H1 (cell line): ENCODE results near the gene PPP2R3B. TPM values are rescaled to one million over a fixed set of nuclear protein-coding genes. Genes with fewer than 3 reads are reported as not detected.
A peak's percentile ranks its signal among the peaks of the same experiment; 100 is the strongest.

Experiments
- CTCF ChIA-PET: fragments of 300-600 bp; sonication (Branson Sonifier 250); formaldehyde crosslinking; loops from one replicate; lab custom pipeline; 2021; ENCODE audit not compliant: partially characterized antibody; lab: Charles Lee
- POLR2A ChIA-PET: fragments of 300-600 bp; sonication (Branson Sonifier 250); formaldehyde crosslinking; loops from one replicate; lab custom pipeline; 2021; ENCODE audit warnings: inconsistent platforms; ENCODE audit not compliant: partially characterized antibody; lab: Charles Lee
- DNase-seq, 2 experiments: peaks; one replicate each; pipeline versions ENCODE4 v3.0.0 to v3.0.0-alpha.2; 2010 to 2022; ENCODE audit warnings: low spot score in 2 of 2, low read depth in 1 of 2, mixed read lengths in 1 of 2
- FAIRE-seq: peaks from 2 replicates; lab custom pipeline; 2011; peaks lifted over from hg19 to GRCh38; lab: Jason Lieb, UNC
- H2AFZ ChIP-seq: 2 replicates; pipeline ENCODE4 v1.8.1; 2012; ENCODE audit warnings: low read length, inconsistent platforms
- H2AK5ac ChIP-seq: 2 replicates; pipeline ENCODE4 v1.6.1; 2013; ENCODE audit warnings: low read depth, low read length
- H2BK120ac ChIP-seq: replicated peaks from 2 replicates; pipeline ENCODE3; 2013; ENCODE audit warnings: low read depth, low read length, inconsistent platforms
- H2BK12ac ChIP-seq: 2 replicates; pipeline ENCODE4 v1.6.1; 2013; ENCODE audit warnings: low read depth, low read length
- H2BK15ac ChIP-seq: 2 replicates; pipeline ENCODE4 v1.6.1; 2013; ENCODE audit warnings: low read length
- H2BK20ac ChIP-seq: 2 replicates; pipeline ENCODE4 v1.6.1; 2013; ENCODE audit warnings: low read length
- H2BK5ac ChIP-seq: 2 replicates; pipeline ENCODE4 v1.6.1; 2013; ENCODE audit warnings: low read depth, low read length
- H3K14ac ChIP-seq: 2 replicates; pipeline ENCODE4 v1.6.1; 2013; ENCODE audit warnings: inconsistent platforms; ENCODE audit not compliant: insufficient read length
- H3K18ac ChIP-seq: 2 replicates; pipeline ENCODE4 v1.6.1; 2013; ENCODE audit warnings: low read length; ENCODE audit errors: extremely low read depth
- H3K23ac ChIP-seq: 2 replicates; pipeline ENCODE4 v1.6.1; 2013; ENCODE audit warnings: inconsistent platforms; ENCODE audit not compliant: insufficient read length
- H3K23me2 ChIP-seq: 2 replicates; pipeline ENCODE4 v1.6.1; 2013; ENCODE audit warnings: low read depth, low read length
- H3K27ac ChIP-seq: 2 replicates; pipeline ENCODE4 v1.6.1; 2011; ENCODE audit warnings: low read depth, low read length, inconsistent platforms
- H3K27me3 ChIP-seq, 4 experiments: replicated peaks in 1 of 4; 1 replicate in 1 of 4; 2 replicates in 3 of 4; pipeline versions ENCODE4 v1.6.1 to v1.8.1; 2011 to 2013; ENCODE audit warnings: low read length in 3 of 4, mild to moderate bottlenecking in 3 of 4, inconsistent platforms in 2 of 4, mixed read lengths in 2 of 4, moderate library complexity in 1 of 4; ENCODE audit not compliant: control insufficient read depth in 3 of 4, insufficient read depth in 3 of 4; ENCODE audit errors: extremely low read depth in 1 of 4
- H3K36me3 ChIP-seq, 4 experiments: 2 replicates each; pipeline versions ENCODE4 v1.6.1 to v1.8.1; 2011 to 2013; ENCODE audit warnings: mild to moderate bottlenecking in 4 of 4, low read length in 3 of 4, moderate library complexity in 2 of 4, control low read depth in 1 of 4, inconsistent platforms in 1 of 4; ENCODE audit not compliant: insufficient read depth in 4 of 4, control insufficient read depth in 2 of 4
- H3K4ac ChIP-seq: replicated peaks from 2 replicates; pipeline ENCODE3; 2013; ENCODE audit warnings: low read length, low read depth, mixed read lengths, inconsistent platforms; ENCODE audit not compliant: insufficient read length
- H3K4me1 ChIP-seq, 4 experiments: replicated peaks in 1 of 4; 1 replicate in 1 of 4; 2 replicates in 3 of 4; pipeline versions ENCODE4 v1.6.1 to v1.8.1; 2011 to 2013; ENCODE audit warnings: low read length in 3 of 4, inconsistent platforms in 2 of 4, mixed read lengths in 1 of 4; ENCODE audit not compliant: insufficient read depth in 4 of 4, control insufficient read depth in 3 of 4
- H3K4me2 ChIP-seq, 2 experiments: 2 replicates each; pipeline versions ENCODE4 v1.6.1 to v1.8.1; 2011 to 2013; ENCODE audit warnings: low read depth in 2 of 2, low read length in 2 of 2, control low read depth in 1 of 2, inconsistent platforms in 1 of 2, mild to moderate bottlenecking in 1 of 2; ENCODE audit not compliant: insufficient read depth in 1 of 2
- H3K4me3 ChIP-seq, 4 experiments: fragments of 200-600, 300-600 bp in 1 of 4; sonication (generic), shearing (Covaris generic), sonication (Bioruptor Twin) in 1 of 4; 2 replicates each; pipeline versions ENCODE4 v1.5.1 to v1.8.1; 2011 to 2016; ENCODE audit warnings: low read length in 4 of 4, low read depth in 3 of 4, control low read depth in 2 of 4, inconsistent platforms in 2 of 4, mild to moderate bottlenecking in 2 of 4, mixed read lengths in 1 of 4, moderate library complexity in 1 of 4; ENCODE audit not compliant: insufficient read depth in 2 of 4; ENCODE audit errors: extremely low read depth in 1 of 4
- H3K56ac ChIP-seq: replicated peaks from 2 replicates; pipeline ENCODE3; 2013; ENCODE audit warnings: low read depth, mild to moderate bottlenecking, mixed read lengths, low read length, inconsistent platforms; ENCODE audit not compliant: insufficient read length
- H3K79me1 ChIP-seq: 2 replicates; pipeline ENCODE4 v1.6.1; 2013; ENCODE audit warnings: low read depth, low read length, control low read depth
- H3K79me2 ChIP-seq, 2 experiments: 2 replicates each; pipeline versions ENCODE4 v1.6.1 to v1.8.1; 2012 to 2013; ENCODE audit warnings: low read length in 2 of 2, mild to moderate bottlenecking in 2 of 2, inconsistent platforms in 1 of 2; ENCODE audit not compliant: insufficient read depth in 2 of 2, control insufficient read depth in 1 of 2
- H3K9ac ChIP-seq, 4 experiments: replicated peaks in 1 of 4; 1 replicate in 1 of 4; 2 replicates in 3 of 4; pipeline versions ENCODE4 v1.6.1 to v1.8.1; 2011 to 2013; ENCODE audit warnings: low read depth in 3 of 4, low read length in 3 of 4, control low read depth in 2 of 4, mild to moderate bottlenecking in 2 of 4, moderate library complexity in 2 of 4, inconsistent platforms in 1 of 4; ENCODE audit errors: extremely low read depth in 1 of 4
- H3K9me3 ChIP-seq, 2 experiments: 2 replicates each; pipeline versions ENCODE4 v1.6.1 to v1.8.1; 2012 to 2013; ENCODE audit warnings: mild to moderate bottlenecking in 2 of 2, moderate library complexity in 2 of 2, control low read depth in 1 of 2, inconsistent platforms in 1 of 2, low read depth in 1 of 2, low read length in 1 of 2, mixed read lengths in 1 of 2; ENCODE audit not compliant: insufficient read depth in 2 of 2
- H4K20me1 ChIP-seq, 2 experiments: replicated peaks in 1 of 2; 2 replicates each; pipeline versions ENCODE3 to v1.8.1; 2011 to 2013; ENCODE audit warnings: inconsistent platforms in 2 of 2, low read length in 2 of 2, mild to moderate bottlenecking in 1 of 2; ENCODE audit not compliant: insufficient read depth in 2 of 2, control insufficient read depth in 1 of 2
- H4K5ac ChIP-seq: 2 replicates; pipeline ENCODE4 v1.6.1; 2013; ENCODE audit warnings: low read length, low read depth, mixed read lengths, inconsistent platforms; ENCODE audit not compliant: insufficient read length
- H4K8ac ChIP-seq: 2 replicates; pipeline ENCODE4 v1.8.0; 2013; ENCODE audit warnings: mild to moderate bottlenecking, moderate library complexity, low read length, inconsistent platforms; ENCODE audit not compliant: insufficient read depth; ENCODE audit errors: extremely low read depth
- H4K91ac ChIP-seq: replicated peaks from 2 replicates; pipeline ENCODE3; 2013; ENCODE audit warnings: low read length, mixed read lengths, inconsistent platforms; ENCODE audit not compliant: insufficient read length
- WGBS, 2 experiments: shearing (Covaris generic) in 1 of 2; methylation state at CpG; one replicate each; pipeline versions ENCODE4 v1.1.6 to v1.1.7; 2013 to 2015; ENCODE audit warnings: low lambda C conversion rate in 2 of 2, mixed read lengths in 2 of 2, inconsistent platforms in 1 of 2, low coverage in 1 of 2, missing lambda C conversion rate in 1 of 2; ENCODE audit not compliant: insufficient replicate concordance in 2 of 2, insufficient coverage in 1 of 2, insufficient read length in 1 of 2; ENCODE audit errors: extremely low coverage in 1 of 2, missing lambda C conversion rate in 1 of 2; 5-methylcytosine and 5-hydroxymethylcytosine counted together
- polyA plus RNA-seq, 7 experiments: library from polyadenylated mRNA; depleted of rRNA in 3 of 7; stranded (reverse) in 5 of 7; unstranded in 2 of 7; fragments of >200 nt in 5 of 7; fragments of 200-250 nt in 2 of 7; gene quantifications; 1 replicate in 5 of 7; 2 replicates in 1 of 7; 4 replicates in 1 of 7; pipeline versions ENCODE4 v1.2.1 to v1.2.3, GENCODE V29; 2011 to 2013; ENCODE audit warnings: missing spikeins in 2 of 7, mixed read lengths in 2 of 7
- total RNA-seq: library from RNA; stranded (reverse); fragmentation: NEBNext Ultra II Directional; extraction: Animal tissue kit (Norgen Biotek cat#: 25700); gene quantifications from 2 replicates; pipeline ENCODE4 v1.2.1, GENCODE V29; 2021

The PPP2R3B gene
- total and polyA plus RNA-seq, 2 of the 8 experiments (the other 6 are each of a cell fraction or from before 2014, with no cell fraction given), result 47.6 to 86.7 TPM

- peaks cover 31% of the 10 kb centered on the region for H3K79me1 ChIP-seq
- POLR2A ChIA-PET, result no interaction called here
- H3K27me3 ChIP-seq, result peaks cover 0 to 22% (median 10%) of the 10 kb centered on the region in 4 experiments; a peak in 5 of 7 replicates
- no peak overlapping the region for H3K23ac ChIP-seq
- H2AFZ ChIP-seq, result no peak overlapping the region
- H4K5ac ChIP-seq, result peak overlapping the region; percentile 39
- peaks cover 4 to 64% of the 10 kb centered on the region in 2 experiments for H3K79me2 ChIP-seq
- DNase-seq (peak in 1 of 2 experiments; percentile 85), FAIRE-seq (no peak)
- H3K9ac ChIP-seq, result peak overlapping the region; percentile 47 to 82 (median 78); a peak in 6 of 7 replicates
- peak overlapping the region; percentile 72 to 92 for H3K4me2 ChIP-seq
- no peak overlapping the region for H3K56ac ChIP-seq
- H3K4me3 ChIP-seq, result peak overlapping the region; percentile 60 to 71 (median 64)
- CTCF ChIA-PET, result no interaction called here
- H3K4me1 ChIP-seq, result peaks cover 0 to 33% (median 17%) of the 10 kb centered on the region in 4 experiments; a peak in 6 of 7 replicates
- no peak overlapping the region for H2BK12ac ChIP-seq
- H3K4ac ChIP-seq, result no peak overlapping the region
- H3K9me3 ChIP-seq, result no peaks in the 10 kb centered on the region
- H2BK15ac ChIP-seq, result no peak overlapping the region
- H4K20me1 ChIP-seq, result peaks cover 31 to 32% of the 10 kb centered on the region in 2 experiments
- H2AK5ac ChIP-seq, result no peak overlapping the region
- peak overlapping the region; percentile 88; the same call in 1 of the 2 replicates for H4K8ac ChIP-seq
- no peak overlapping the region for H2BK5ac ChIP-seq
- no peak overlapping the region for H2BK120ac ChIP-seq
- no peaks in the 10 kb centered on the region for H3K36me3 ChIP-seq
- H2BK20ac ChIP-seq, result no peak overlapping the region
- no peak overlapping the region for H4K91ac ChIP-seq
- H3K23me2 ChIP-seq, result peaks cover 13% of the 10 kb centered on the region; the same call in 1 of the 2 replicates
- no peak overlapping the region for H3K27ac ChIP-seq
- H3K14ac ChIP-seq, result no peak overlapping the region
- 1% methylated on average over 26 of the region's 93 CpGs; no CpG with 5 or more reads in 1 of the 2 experiments for WGBS, 2 experiments
- H3K18ac ChIP-seq, result peak overlapping the region; percentile 60
Observed at GRCh38 chrX:373641-374471, 12.9 kb downstream of the PPP2R3B start.
